VCaP (cell line): ENCODE results near the gene ZNF160.

Experiments
- H3K27ac ChIP-seq: fragments of 450-650 bp; 2 replicates; pipeline ENCODE4 v1.5.1; 2017
- TF ChIP-seq, protein P1 (sequence below): fragments of 450-650 bp; conservative IDR thresholded peaks from 2 replicates; pipeline ENCODE4 v1.5.1; 2017; ENCODE audit warnings: mild to moderate bottlenecking, moderate library complexity

The ZNF160 gene

DNA sequence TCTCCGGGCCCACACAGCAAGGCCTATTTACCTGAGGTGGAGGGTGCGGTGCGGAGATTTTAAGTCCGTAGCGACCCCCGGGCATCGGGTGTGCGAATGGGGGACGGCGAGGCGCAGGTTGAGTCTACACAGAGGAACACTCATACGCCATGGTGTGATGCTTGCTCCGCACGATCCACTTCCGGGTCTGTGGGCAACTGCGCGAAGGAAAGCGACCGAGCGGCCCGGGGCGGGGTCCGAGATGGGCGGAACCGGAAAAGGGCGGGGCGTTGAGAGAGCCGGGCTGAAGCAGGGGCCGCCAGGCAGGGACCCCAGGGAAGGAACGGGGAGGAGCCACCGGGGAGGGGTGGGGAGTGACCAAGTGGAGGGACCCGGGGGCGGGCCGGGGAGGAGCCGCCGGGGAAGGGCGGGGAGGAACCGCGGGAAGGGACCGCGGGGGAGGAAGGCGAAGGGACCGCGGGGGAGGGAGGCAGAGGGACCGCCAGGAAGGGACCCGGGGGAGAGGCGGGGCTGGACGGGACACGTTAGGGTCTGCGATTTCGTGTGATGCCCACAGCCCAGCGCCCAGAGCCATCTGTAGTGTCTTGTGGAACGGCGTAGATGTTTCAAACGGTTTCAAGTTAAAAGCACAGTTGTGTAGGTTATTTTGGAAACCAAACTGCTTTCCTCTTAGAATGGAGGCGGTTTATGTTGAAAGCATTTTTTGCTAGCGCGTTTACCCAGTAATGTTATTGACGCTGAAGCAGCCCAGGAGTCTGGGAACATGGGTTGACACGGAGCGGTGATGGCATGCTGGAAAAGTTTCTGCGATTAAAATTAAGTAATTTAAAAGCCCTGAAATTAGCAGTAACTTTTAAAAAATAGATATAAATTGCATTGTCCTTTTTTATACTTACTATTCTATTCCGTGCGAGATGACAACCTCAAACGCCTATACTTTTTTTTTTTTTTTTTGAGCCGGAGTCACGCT lies at the start of gene ZNF160:
ZNF160 (minus strand) TSS at position 189 of the 970 bp plus-strand sequence. CDS start 17,146 bp downstream, outside the sequence.
- peak within 1 kb of the TSS; percentile 92 for H3K27ac ChIP-seq
- TF ChIP-seq, protein P1, sequence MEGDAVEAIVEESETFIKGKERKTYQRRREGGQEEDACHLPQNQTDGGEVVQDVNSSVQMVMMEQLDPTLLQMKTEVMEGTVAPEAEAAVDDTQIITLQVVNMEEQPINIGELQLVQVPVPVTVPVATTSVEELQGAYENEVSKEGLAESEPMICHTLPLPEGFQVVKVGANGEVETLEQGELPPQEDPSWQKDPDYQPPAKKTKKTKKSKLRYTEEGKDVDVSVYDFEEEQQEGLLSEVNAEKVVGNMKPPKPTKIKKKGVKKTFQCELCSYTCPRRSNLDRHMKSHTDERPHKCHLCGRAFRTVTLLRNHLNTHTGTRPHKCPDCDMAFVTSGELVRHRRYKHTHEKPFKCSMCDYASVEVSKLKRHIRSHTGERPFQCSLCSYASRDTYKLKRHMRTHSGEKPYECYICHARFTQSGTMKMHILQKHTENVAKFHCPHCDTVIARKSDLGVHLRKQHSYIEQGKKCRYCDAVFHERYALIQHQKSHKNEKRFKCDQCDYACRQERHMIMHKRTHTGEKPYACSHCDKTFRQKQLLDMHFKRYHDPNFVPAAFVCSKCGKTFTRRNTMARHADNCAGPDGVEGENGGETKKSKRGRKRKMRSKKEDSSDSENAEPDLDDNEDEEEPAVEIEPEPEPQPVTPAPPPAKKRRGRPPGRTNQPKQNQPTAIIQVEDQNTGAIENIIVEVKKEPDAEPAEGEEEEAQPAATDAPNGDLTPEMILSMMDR: no peak

DNA sequence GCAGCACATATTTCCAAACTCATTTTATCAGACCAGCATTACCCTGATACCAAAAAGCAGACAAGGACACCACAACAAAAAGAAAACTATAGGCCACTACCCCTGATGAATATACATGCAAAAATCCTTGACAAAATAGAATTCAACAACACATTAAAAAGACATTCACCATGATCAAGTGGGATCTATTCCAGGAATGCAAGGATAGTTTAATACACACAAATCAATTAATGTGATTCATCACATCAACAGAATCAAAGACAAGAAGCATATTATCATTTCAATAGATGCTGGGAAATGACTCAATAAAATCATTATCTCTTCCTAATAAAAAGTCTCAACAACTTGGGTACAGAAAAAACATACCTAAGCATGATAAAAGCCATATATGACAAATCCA lies 44.4 kb upstream of the ZNF160 start:
- TF ChIP-seq, protein P1: no peak
- no peak overlapping the region for H3K27ac ChIP-seq

DNA sequence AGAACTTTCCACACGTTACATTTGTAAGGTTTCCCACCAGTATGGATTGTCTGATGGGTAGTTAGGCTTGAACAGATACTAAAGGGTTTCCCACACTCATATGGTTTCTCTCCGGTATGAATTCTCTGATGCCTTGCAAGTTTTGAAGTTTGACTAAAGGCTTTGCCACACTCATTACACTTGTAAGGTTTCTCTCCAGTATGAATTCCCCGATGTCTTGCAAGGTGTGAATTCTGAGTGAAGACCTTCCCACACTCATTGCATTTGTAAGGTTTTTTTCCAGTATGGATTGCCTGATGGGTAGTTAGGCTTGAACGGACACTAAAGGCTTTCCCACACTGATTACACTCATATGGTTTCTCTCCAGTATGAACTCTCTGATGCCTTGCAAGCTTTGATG lies 37.1 kb upstream of the ZNF160 start:
- TF ChIP-seq, protein P1: no peak

DNA sequence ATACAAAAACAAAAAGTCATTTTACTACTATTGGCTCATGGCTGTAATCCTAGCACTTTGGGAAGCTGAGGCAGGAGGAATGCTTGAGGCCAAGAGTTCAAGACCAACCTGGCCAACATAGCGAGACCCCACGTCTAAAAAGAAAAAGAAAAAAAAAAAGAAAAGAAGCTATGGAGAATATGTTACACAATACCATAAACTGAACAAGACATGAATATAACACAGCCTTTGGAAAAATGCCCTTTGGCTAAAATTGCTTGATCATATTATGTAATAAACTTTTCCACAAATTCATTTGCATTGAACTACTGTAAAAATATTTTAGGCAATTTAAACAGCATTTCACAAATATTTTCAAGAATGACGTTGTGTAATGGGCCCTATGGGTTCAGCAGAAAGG lies 33.2 kb upstream of the ZNF160 start:
- no peak overlapping the region for H3K27ac ChIP-seq
- TF ChIP-seq, protein P1: no peak

More for the DNA sequence above, 37.1 kb upstream of the ZNF160 start:
- H3K27ac ChIP-seq: no peak overlapping the region

DNA sequence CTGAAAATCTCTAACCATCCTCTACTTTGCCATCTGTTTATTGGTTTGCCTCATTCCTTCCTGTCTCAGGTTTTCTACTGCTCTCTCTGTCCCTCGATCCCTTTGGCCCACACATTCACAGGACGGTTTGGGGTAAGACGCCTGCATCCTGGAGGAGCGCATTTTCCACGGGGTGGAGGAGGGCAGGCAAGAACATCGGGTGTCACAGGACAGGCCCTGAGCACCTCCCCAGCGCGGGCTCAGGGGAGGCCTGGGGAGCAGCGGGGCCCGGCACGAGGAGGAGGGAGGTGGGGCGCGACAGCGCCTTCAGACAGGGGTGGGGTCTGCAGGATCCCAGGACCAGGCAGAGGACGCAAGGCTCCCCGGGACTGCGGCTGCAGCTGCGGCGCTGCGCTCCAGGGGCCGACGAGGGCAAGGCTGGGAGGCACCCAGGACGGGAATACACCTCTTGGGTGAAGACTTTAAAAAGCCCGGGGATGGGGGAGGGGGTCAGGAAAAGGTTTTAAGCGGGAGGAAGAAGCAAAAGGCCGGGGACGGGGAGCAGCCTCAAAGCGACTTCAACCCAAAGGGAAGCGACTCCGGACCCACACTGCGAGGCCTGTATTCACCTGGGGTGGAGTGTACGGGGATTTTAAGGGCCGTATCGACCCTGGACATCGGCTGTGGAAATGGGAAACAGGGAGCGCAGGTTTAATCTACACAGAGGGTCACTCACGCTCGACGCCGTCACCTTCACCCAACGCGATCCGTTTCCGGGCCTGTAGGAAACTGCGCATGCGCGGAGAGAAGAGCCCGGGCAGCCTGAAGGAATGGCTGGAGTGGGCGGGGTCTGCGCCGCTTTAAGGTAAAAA lies 29.1 kb upstream of the ZNF160 start, which contains the start of gene ZNF415:
ZNF415 (minus strand) TSS at position 770 of the 851 bp plus-strand sequence. CDS start 10,234 bp downstream, outside the sequence.
- peak within 1 kb of the TSS; percentile 75 for H3K27ac ChIP-seq

DNA sequence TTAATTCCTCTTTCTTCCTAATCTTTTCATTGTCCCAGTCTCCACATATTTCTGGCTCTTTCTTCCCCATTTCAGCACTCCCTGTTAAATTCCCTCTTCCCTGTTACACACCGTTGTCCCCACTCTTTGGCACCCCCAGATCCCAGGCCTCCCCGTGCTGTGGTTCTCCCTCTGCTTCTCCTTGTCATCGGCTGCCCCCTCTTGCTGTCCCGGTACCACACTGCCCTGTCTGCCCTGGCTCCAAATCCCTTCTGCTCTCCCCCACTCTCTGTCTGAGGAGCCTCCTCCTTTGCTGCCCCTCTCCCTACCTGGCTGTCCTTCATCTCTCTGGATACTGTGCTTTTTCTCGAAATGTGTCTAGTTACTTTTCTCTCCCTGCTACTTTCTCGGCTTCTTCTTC lies 28.5 kb upstream of the ZNF160 start:
- TF ChIP-seq, protein P1: no peak

More for the DNA sequence above, 29.1 kb upstream of the ZNF160 start, which contains the start of gene ZNF415:
- TF ChIP-seq, protein P1: no peak

More for the DNA sequence above, 28.5 kb upstream of the ZNF160 start:
- H3K27ac ChIP-seq: peak overlapping the region; percentile 75; the same call in 1 of the 2 replicates
